ENCODE results near the gene ZFAND5.

ZFAND5 gene

GRCh38 chr9:72355153-72355552, 9.9 kb downstream of the ZFAND5 start:
- no peak for DNase-seq (ENCODE audit: low read depth)
- no peak overlapping the region for H3K4me3 ChIP-seq (ENCODE audit: low read length)
- TF ChIP-seq CTCF (conservative IDR thresholded peaks at IDR 0.05; ENCODE audit: low read depth, low read length): no peak

GRCh38 chr9:72354704-72355103, 10.3 kb downstream of the ZFAND5 start:
- DNase-seq (ENCODE audit: low read depth): no peak
- no peak for TF ChIP-seq CTCF (conservative IDR thresholded peaks at IDR 0.05; ENCODE audit: low read depth, low read length)
- H3K4me3 ChIP-seq (ENCODE audit: low read length): no peak overlapping the region

- DNase-seq (ENCODE audit: low read depth): no peak
- H3K4me3 ChIP-seq (ENCODE audit: low read length): no peak overlapping the region
- TF ChIP-seq CTCF (conservative IDR thresholded peaks at IDR 0.05; ENCODE audit: low read depth, low read length): no peak
These were observed 11.4 kb downstream of the ZFAND5 start for GRCh38 chr9:72353455-72354116.

DNA sequence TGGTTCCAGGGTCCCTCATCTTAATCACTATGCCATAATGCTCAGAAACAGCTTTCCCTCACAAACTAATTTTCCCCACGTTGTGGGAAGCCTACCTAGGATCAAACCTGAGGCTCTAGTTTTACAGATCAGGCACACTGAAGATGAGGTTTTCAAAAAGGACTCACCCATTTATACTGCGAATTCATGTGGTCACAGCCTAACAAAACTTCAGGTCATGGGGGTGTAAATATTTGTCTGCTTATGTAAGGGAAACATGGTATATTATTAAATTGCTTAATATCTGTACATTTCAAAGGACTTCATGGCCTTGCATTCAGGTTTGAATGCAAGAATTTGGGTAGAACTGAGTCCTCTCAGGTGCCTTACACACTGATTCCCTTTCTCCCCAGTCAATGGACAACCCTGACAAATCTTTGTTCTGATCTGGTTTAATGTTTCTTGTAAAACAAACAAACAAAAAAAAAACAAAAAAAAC, 12.1 kb downstream of the ZFAND5 start:
- no peak for TF ChIP-seq CTCF (conservative IDR thresholded peaks at IDR 0.05; ENCODE audit: low read depth, low read length)
- no peak for DNase-seq (ENCODE audit: low read depth)
- H3K4me3 ChIP-seq (ENCODE audit: low read length): no peak overlapping the region

DNA sequence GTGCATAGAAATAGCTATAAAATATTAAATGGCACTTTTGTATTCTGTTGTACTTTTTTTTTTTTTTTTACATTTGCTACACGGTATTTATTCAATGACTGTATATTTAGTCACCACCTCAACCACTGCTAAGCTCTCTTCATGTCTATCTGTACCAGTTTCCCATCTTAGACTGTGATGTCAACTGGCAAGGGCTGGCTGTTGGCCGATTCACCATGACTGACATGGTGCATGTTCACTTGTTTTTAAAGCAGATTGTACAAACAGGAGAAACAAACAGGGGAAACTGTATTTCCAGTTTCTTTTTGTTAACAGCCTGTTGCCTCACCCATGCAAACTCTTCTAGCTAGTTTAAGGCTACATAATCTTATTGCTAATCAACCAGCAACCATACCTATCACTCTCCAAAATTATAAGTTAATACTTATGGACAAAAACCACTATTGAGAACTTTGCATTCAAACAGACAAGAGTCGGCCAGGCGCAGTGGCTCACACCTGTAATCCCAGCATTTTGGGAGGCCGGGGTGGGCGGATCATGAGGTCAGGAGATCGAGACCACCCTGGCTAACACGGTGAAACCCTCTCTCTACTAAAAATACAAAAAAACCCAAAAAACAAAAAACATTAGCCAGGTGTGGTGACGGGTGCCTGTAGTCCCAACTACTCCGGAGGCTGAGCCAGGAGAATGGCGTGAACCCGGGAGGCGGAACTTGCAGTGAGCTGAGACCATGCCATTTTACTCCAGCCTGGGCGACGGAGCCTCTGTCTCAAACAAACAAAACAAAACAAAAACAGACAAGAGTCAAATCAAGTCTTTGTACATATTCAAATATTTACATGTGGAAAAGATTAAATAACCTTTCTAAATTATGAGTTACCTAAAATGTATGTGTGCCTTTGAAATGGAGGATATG, 13.2 kb downstream of the ZFAND5 start:
- no peak overlapping the region for H3K4me3 ChIP-seq (ENCODE audit: low read length)
- DNase-seq (ENCODE audit: low read depth): no peak
- no peak for TF ChIP-seq CTCF (conservative IDR thresholded peaks at IDR 0.05; ENCODE audit: low read depth, low read length)

DNA sequence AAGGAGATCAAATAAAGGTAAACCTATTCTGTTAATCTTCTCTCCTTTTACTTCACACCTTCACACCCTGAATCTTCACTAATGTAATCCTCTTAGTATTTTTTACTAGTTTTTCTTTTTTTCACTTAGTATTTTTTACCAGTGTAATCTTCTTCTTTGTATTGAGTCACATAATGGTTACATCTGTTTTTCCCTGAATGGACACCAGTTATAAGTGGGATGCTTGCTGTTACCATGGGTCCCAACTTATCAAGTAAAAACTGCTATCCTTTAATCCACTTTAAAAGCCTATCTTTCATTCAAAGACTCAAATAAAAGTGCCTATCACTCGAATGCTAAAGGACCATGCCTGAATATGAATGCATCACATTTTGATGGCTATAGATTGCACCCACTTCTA, 15.1 kb downstream of the ZFAND5 start:
- no peak overlapping the region for H3K4me3 ChIP-seq (ENCODE audit: low read length)
- no peak for TF ChIP-seq CTCF (conservative IDR thresholded peaks at IDR 0.05; ENCODE audit: low read depth, low read length)
- no peak for DNase-seq (ENCODE audit: low read depth)
